ENCODE measurements around the gene SC5D.
A peak's percentile ranks its signal among the peaks of the same experiment; 100 is the strongest.

Gene SC5D

GRCh38 chr11:121292495-121293287, at the start of gene SC5D:
Gene SC5D (plus strand): TSS chr11:121292771. CDS start chr11:121303376, 10,605 bp downstream.
- peak; percentile 78 for DNase-seq

GRCh38 chr11:121244884-121245283, 47.7 kb upstream of the SC5D start:
- DNase-seq, result no peak

GRCh38 chr11:121246021-121246768, 46.4 kb upstream of the SC5D start:
- DNase-seq, result no peak

GRCh38 chr11:121246769-121247035, 45.9 kb upstream of the SC5D start:
- no peak for DNase-seq

GRCh38 chr11:121248496-121248895, 44.1 kb upstream of the SC5D start:
- DNase-seq, result no peak

- peak; percentile 2 for DNase-seq
Observed at GRCh38 chr11:121249039-121249663, 43.4 kb upstream of the SC5D start.

- no peak for DNase-seq
Observed at GRCh38 chr11:121250843-121251242, 41.7 kb upstream of the SC5D start.

GRCh38 chr11:121253951-121254350, 38.6 kb upstream of the SC5D start:
- no peak for DNase-seq

- no peak for DNase-seq
Observed at GRCh38 chr11:121254756-121255155, 37.8 kb upstream of the SC5D start.

GRCh38 chr11:121255473-121256125, 37.0 kb upstream of the SC5D start:
- DNase-seq, result no peak

- no peak for DNase-seq
Observed at GRCh38 chr11:121257289-121257688, 35.3 kb upstream of the SC5D start.

GRCh38 chr11:121257976-121258375, 34.6 kb upstream of the SC5D start:
- no peak for DNase-seq

- no peak for DNase-seq
Observed at GRCh38 chr11:121265586-121265985, 27.0 kb upstream of the SC5D start.

- no peak for DNase-seq
Observed at GRCh38 chr11:121268581-121268980, 24.0 kb upstream of the SC5D start.

GRCh38 chr11:121270001-121270678, 22.4 kb upstream of the SC5D start:
- no peak for DNase-seq

- DNase-seq, result no peak
Observed at GRCh38 chr11:121274332-121274991, 18.1 kb upstream of the SC5D start.

- no peak for DNase-seq
Observed at GRCh38 chr11:121281698-121282097, 10.9 kb upstream of the SC5D start.

- DNase-seq, result no peak
Observed at GRCh38 chr11:121282386-121282785, 10.2 kb upstream of the SC5D start.

GRCh38 chr11:121282886-121283502, 9.6 kb upstream of the SC5D start:
- DNase-seq, result no peak

GRCh38 chr11:121291319-121291718, 1.3 kb upstream of the SC5D start:
- no peak for DNase-seq

- peak; percentile 54 for DNase-seq
Observed at GRCh38 chr11:121291896-121292494, 576 bp upstream of the SC5D start.

GRCh38 chr11:121293288-121293594, 670 bp downstream of the SC5D start:
- no peak for DNase-seq

All from NCI-H2227 treated with DMSO at 0.1 percent for 48 hours (cell line).